Hippocampal formation (tissue), 2 donors: ENCODE data around the gene RCL1.

Experiments
- DNase-seq, 2 donors: peaks; one replicate each; lab custom pipeline; 2025; lab: John Stamatoyannopoulos, UW

RCL1 gene

GRCh38 chr9:4842213-4842612 lies 49.5 kb downstream of the RCL1 start:
- DNase-seq: no peak

- no peak for DNase-seq
Measured at GRCh38 chr9:4842734-4843133, 50.0 kb downstream of the RCL1 start.

GRCh38 chr9:4844056-4844838 lies 51.5 kb downstream of the RCL1 start:
- no peak for DNase-seq

DNA sequence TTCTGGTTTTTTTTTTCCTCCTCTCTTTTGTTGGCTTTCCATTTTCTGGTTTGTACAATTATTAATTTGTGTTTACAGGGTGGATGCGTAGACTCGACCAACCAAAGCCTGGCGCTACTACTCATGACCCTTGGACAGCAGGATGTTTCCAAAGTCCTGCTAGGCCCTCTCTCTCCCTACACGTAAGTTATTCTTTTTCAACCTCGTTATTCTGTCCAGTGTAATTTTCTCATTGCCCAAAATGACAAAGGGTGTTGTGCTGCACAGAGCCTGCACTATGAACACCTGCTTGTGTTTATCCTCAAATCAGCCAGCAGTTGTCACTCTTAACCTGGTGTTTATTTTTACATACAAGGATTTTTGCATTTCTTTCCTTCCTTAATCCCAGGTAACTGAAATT lies 56.6 kb downstream of the RCL1 start:
- DNase-seq: no peak

- DNase-seq: no peak
Measured at GRCh38 chr9:4850603-4851310, 58.0 kb downstream of the RCL1 start.

DNA sequence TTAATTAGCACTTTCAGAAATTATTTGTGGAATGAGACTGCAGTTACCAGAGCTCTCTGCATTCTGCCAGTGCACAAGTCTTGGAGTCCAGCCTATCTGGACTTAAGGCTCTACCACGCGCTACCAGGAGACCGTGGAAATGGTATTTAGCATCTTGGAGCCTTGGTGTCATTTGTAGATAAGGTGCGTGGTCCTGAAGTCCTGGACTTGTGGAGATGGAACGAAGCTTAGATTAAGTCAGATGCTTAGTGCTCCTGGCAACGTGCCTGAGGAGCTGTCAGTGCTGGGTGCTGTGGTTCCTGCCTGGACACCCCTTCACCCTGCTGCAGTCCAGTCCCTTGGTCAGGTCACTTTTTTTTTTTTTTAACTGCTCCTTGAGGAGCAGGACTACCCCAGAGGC lies 59.7 kb downstream of the RCL1 start:
- DNase-seq: no peak

DNA sequence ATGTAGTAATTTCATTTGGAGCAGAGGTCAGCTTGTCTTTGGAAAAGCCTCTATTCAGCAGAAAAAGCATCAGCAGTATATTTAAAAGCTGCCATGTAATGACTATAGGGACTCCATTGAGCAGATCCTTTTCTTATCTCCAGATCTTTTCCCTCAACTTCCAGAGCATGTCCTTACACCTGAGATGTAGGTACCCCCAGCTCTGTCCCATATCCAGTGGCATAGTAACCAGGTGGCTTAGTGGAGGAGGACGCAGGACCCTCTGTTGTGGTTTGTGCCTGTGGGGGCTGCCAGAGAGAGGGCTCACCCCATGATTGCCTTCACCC lies 61.5 kb downstream of the RCL1 start:
- no peak for DNase-seq

DNA sequence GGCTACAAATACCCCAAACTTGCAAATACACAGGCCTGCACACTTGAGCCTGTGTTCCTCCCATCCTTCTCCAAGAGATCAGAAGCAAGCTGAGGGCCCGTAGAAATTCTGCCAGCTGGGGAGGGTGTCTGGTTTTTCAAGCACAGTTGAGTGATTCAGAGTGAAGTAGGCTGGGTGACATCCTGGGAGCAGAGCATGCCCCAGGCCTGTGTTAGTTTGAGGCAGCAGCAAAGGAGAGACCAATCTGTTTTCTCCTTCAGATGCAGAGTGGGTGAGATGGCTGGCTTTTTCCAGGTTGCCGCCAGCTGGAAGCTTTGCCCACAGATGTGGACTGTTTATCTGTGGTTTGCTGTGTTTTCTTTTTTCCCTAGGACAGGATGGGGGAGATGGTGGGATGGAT lies 63.1 kb downstream of the RCL1 start:
- peak; percentile 4 to 32 for DNase-seq

DNA sequence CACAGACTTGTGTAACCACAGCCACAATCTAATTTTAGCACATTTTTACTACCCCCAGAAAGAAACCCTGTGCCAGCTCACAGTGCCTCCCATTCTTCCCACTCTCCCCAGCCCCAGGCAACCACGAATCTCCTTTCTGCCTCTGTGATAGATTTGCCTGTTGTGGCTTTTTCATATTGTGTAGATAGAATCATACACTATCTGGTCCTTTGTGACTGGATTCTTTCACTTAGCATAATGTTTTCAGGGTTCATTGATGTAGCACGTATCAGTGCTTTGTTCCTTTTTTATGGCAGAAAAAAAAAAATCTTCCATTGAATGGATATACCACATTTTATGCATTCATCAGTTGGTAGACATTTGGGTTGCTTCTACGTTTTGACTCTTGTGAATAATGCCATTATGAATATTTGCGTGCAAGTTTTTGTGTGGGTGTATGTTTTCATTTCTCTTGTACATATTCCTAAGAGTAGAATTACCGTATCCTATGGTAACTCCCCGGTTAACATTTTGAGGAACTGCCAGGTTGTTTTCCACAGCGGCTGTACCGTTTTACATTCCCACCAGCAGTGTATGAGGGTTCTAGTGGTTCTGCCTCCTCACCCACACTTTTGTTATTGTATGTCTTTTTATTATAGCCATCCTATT lies 64.5 kb downstream of the RCL1 start:
- no peak for DNase-seq

DNA sequence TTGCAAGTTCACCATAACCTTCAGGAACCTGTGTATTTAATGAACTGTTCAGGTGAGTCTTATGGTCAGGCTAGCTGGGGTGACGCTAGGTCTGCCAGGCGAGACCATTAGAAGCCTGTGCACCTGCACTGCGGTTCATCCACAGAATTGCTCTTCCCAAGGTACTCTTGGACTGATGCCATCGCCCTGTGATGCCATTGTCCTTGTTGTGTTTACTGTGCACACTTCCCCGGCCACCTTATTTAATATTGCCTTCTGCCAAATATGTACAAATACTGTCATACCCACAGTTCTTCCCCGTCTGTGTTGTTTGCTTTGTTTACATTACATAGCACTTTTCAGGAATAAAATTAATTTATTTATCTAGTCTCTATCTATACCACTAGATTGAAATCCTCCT lies 66.3 kb downstream of the RCL1 start:
- no peak for DNase-seq

- DNase-seq: no peak
Measured at GRCh38 chr9:4860383-4860782, 67.6 kb downstream of the RCL1 start.

- DNase-seq: no peak
Measured at GRCh38 chr9:4861145-4861544, 68.4 kb downstream of the RCL1 start.

DNA sequence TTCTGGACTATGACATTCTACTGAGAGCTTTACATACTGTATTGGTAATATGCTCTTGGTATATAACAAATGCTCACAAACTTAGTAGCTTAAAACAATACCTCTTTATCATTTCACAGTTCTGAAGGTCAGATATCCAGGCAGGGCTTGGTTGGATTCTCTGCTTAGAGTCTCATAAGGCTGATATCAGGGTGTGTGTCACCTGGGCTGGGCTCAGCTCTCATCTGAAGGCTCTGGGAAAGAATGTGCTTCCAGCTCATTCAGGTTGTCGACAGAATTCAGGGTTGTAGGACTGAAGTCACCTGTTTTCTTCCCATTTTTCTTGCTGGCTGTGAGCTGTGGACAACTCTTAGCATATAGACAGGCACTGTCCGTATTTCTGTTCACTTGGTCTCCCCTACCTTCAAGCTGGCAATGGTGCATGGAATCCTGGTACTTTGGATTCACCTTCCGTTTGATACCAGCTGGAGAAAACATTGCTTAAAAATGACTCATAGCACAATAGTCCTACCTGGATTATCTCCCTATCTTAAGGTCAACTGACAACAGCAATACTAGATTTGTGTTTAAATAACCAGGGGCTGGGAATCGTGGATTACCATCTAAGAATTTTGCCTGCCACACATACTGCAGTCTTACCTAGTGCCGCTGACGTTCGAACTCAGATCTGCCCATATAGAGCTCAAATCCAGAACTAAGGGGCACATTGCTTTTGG lies 69.2 kb downstream of the RCL1 start:
- DNase-seq: no peak

DNA sequence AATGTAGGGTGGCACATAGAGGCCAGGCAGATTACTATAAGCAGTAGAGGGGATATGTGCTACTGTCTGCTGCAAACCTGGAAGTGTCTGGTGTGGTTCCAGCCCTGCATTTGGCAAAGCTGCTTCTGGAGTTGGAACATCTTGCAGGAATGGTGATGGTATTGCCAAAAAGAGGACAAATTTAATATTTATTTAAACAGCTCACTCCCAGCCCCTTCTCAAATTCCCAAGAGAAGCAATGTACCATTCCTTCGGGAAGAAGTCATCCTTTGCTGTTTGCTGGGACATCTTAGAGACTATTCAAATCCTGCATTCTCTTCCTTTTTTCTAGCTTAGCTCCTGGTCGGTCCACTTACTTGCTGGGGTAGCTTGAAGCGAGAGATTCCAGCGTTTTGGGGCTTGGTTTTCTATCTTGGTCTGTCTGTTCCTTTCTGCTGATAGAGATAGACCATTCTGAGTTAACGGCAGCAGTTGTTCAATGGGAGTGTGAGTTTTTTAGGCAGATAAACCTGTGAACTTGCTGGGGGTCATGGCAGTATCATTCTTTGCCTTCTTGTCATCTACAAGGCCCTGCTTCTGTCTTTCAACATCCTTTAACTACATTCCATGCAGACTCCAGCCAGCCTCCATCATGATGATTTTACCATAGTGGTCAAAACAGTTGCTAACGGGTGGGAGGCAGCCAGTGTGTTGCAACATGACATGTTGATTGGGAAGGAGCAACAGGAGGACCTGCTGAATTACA lies 69.9 kb downstream of the RCL1 start:
- no peak for DNase-seq

DNA sequence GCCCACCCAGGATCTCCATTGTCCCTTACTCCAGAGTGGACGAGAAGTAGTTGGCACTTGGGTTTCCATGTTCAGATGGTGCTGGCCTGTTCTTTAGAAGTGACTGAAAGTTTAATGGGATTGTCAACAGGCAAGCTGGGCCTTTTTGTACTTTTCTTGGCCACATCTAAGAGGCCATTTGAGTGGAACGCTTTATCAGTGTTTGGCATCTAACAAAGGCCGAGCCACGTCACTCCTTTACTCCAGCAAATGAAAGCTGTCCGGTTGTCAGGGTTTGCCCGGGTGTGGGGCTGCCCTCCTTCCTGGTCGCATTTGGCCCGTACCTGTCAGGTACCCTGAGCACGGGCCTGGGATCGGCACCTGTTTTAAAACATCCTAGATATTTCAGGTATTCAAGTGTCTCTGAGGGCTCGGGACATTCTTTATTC lies 71.5 kb downstream of the RCL1 start:
- DNase-seq: no peak

DNA sequence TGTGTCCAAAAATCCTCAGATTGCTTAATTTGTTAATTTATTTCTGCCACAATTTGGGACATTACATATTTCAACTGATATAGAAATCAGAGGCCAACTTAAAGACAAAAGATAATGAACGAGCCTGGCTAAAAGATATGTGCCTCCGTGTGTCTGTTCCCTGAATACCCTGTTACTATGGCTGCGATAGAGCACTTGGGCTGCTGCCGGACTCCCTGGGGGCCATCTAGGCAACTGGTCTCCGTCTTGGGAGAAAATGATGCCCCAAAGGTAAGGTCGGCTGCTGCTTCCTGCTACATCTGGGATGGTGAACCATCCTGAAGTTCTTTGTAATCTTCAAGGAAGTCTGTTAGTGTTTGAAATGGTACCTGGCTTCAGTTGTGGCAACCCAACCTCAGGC lies 72.0 kb downstream of the RCL1 start:
- no peak for DNase-seq

DNA sequence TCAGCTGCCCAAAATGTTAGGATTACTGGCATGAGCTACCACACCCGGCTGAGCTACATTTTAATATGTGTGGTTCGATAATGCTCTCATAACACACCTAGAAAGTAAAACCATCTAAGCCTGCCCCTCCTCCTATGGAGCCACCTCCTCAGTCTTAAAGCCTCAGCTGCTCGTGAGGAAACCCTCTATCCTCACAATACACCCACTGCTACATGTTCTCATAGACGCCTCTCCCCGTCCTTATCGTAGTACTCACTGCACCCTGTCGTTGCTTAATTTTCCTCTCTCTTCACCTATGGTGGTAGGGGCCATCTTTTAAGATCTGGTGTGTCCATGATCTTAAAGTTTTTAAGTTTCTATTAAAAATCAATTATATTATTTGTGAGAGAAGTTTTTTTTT lies 72.9 kb downstream of the RCL1 start:
- DNase-seq: no peak

DNA sequence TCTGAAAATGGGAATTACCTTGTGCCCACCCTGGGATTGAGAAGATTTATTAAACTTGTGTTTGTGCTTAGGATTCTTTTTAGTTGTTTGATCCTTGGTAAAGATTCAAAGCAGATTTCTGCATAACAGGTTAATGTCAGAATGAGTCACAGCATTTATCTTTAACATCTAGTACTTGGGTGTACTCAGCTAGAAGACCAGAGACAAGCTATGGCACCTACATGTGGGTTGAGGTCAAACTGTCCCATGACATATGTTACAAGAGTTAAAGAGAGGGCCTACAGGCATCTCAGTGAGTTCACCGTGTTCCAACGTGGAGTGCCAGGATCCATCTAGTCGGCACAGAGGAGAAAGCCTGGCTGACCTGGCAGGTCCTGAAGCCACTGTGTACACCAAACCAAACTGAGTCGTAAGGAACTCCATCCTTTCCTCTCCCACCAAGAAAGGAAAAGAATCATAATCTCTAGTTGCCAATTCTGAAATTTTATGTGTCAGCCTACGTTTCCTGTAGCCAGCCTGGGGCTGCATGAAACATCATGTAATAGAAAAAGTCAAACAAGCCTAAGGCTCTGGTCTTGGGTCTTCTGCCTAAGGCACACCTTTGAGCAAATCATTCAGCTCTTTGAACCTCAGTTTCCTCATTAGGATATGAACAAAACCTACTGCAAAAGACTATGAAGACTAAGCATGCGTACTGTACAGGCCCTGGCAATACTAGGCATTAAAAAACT lies 73.7 kb downstream of the RCL1 start:
- no peak for DNase-seq

GRCh38 chr9:4873066-4873465 lies 80.3 kb downstream of the RCL1 start:
- DNase-seq: no peak

GRCh38 chr9:4875559-4875958 lies 82.8 kb downstream of the RCL1 start:
- DNase-seq: no peak

GRCh38 chr9:4879115-4879558 lies 86.4 kb downstream of the RCL1 start:
- no peak for DNase-seq
